HG02759 (cell line): ENCODE measurements around the gene TBC1D30.

ENCODE experiments used
- ATAC-seq: cut with Tn5 transposase; IDR thresholded peaks from one replicate; pipeline ENCODE4 v1.9.1; 2021; ENCODE audit warnings: mild to moderate bottlenecking, moderate library complexity; ENCODE audit not compliant: unreplicated experiment

Gene TBC1D30

GRCh38 chr12:64903479-64904152 lies 79.2 kb downstream of the TBC1D30 start:
- no peak for ATAC-seq

- ATAC-seq: no peak
These were observed 82.7 kb downstream of the TBC1D30 start for GRCh38 chr12:64907097-64907496.

GRCh38 chr12:64909124-64909523 lies 84.7 kb downstream of the TBC1D30 start:
- no peak for ATAC-seq

GRCh38 chr12:64911081-64911480 lies 86.6 kb downstream of the TBC1D30 start:
- ATAC-seq: no peak

- ATAC-seq: no peak
These were observed 87.5 kb downstream of the TBC1D30 start for GRCh38 chr12:64911912-64912311.

GRCh38 chr12:64912516-64913255 lies 88.2 kb downstream of the TBC1D30 start:
- ATAC-seq: no peak

GRCh38 chr12:64915242-64915641 lies 90.8 kb downstream of the TBC1D30 start:
- no peak for ATAC-seq

- no peak for ATAC-seq
These were observed 92.2 kb downstream of the TBC1D30 start for GRCh38 chr12:64916411-64917261.

- ATAC-seq: no peak
These were observed 93.9 kb downstream of the TBC1D30 start for GRCh38 chr12:64918344-64918743.

- ATAC-seq: no peak
These were observed 94.4 kb downstream of the TBC1D30 start for GRCh38 chr12:64918801-64919200.

GRCh38 chr12:64922853-64923252 lies 98.4 kb downstream of the TBC1D30 start:
- ATAC-seq: no peak

- ATAC-seq: no peak
These were observed 99.1 kb downstream of the TBC1D30 start for GRCh38 chr12:64923536-64923935.
